GM18507 (cell line): Measurements from ENCODE around the gene BEGAIN.
"Not testable (repeated sequence)": the region's sequence is repeated elsewhere in the genome, so short reads cannot be mapped to it uniquely, and the experiment has no call there.

Source experiments
- DNase-seq: peaks from one replicate; pipeline ENCODE4 v3.0.0; 2011; ENCODE audit warnings: low read depth; ENCODE audit not compliant: insufficient read length; ENCODE audit errors: extremely low spot score
- FAIRE-seq: peaks from 2 replicates; lab custom pipeline; 2011; peaks lifted over from hg19 to GRCh38; lab: Jason Lieb, UNC

BEGAIN gene

DNA sequence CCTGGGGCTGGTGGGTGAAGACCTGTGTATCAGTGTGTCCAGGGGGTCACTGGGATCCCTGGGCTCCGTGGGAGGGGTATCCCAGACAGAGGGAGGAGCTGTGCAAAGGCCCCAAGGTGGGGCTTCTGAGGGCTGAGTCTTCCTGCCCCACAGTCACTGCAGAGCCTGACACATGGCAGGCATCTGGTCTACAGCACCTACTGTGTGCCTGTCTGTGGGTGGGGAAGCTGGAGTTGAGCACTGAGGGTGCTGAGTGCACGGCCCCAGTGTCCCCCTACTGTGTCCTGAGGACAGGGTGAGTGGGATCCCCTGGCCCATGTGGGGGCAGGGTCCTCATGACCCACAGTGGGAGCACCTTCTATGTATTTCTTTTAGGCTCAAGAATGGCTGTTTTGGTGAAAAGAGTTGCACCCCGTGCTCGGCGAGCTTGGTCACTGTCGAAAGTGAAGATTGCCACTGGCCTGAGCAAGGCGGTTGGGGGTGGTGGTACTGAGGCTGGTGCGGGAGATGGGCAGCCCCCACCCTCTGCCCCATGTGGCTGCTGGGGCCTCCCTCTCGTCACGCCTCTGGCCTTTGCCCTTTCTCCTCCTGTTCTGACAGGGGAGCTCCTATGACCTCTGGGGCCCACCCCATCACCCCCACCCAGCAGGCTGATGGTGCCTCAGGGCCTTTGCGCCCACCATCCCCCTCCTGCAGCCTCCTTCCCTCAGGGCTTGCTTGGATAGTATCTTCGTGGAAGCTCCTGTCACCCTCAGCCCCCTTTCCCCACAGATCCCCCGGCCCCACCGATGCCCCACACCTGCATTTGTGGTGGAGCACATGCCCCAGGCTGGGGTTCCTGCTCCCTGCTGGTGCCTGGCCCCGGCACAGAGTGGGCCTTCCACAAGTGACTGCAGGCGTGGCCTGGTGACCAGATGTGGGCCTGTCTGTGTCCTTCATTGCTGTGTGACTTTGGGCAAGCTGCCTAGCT, 55.8 kb downstream of the BEGAIN start:
- no peak for DNase-seq
- no peak for FAIRE-seq

- no peak for FAIRE-seq
- DNase-seq: no peak
Observed at GRCh38 chr14:100530270-100531072, 56.7 kb downstream of the BEGAIN start.

GRCh38 chr14:100529561-100530031, 57.6 kb downstream of the BEGAIN start:
- FAIRE-seq: no peak
- no peak for DNase-seq

DNA sequence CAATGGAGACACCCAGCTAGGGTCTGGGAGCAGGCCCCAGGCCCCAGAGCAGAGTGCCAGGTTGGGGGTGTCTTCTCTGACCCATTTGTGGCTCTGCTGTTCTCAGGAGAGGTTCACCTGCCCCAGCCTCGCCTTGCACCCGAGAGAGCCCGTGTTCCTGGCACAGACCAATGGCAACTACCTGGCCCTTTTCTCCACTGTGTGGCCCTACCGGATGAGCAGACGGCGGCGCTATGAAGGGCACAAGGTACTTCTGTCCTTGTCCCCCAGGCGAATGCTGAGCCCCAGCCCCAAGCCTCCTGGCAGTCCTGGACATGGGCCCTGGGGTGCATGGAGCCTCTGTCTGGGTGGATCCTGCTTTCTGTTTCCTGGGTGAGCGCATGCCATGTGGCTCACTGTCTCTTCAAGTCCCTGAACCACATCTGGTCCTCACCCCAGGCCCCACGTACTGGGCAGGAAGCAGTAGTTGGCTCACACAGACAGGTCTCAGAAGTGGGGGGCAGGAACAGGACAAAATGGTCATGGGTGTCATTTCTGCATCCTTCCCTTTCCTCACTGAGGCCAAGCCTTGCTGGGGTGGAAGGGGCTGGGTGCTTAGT, 58.2 kb downstream of the BEGAIN start:
- DNase-seq (no peak), FAIRE-seq (no peak)

- no peak for DNase-seq
- no peak for FAIRE-seq
Observed at GRCh38 chr14:100526632-100527031, 60.6 kb downstream of the BEGAIN start.

DNA sequence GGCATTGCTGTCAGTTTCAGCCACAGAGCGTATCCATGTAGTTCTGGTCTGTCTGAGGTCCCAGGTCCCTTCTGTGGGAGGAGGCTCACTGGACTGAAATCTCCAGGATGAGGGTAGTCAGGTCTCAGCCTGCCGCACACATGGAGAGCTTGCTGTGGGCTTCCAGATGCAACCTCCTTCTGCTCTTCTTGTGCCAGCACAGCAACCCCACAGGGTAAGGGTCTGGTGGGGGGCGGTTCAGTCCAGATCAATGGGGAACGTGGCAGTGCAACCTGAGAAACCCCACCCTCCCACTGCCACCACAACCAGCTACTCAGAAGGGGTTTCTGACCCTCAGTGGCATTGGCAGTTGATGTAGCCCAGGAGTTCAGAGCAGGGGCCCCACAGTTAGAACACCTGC, 61.2 kb downstream of the BEGAIN start:
- FAIRE-seq: no peak
- no peak for DNase-seq

GRCh38 chr14:100525615-100526014, 61.6 kb downstream of the BEGAIN start:
- FAIRE-seq: no peak

DNA sequence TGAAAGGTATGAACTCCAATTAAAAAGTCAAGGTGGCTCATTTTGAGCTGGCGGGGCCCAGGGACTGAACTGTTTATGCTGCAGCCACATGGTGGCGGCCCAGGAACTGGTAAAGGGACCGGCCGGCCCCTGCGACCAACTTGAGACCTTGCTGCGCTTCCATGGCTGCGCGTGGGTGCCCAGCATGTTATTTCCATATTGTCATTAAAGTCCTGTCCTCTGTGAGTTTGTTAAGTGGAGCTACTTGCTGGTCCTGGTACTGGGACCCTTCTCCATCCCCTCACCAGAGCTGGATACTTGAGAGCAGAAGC, 62.3 kb downstream of the BEGAIN start:
- no peak for FAIRE-seq
- DNase-seq: no peak

More at GRCh38 chr14:100525615-100526014, 61.6 kb downstream of the BEGAIN start:
- DNase-seq: no peak

GRCh38 chr14:100524233-100524932, 62.8 kb downstream of the BEGAIN start:
- DNase-seq (no peak), FAIRE-seq (no peak)

GRCh38 chr14:100523843-100524169, 63.4 kb downstream of the BEGAIN start:
- FAIRE-seq (no peak), DNase-seq (no peak)

GRCh38 chr14:100523131-100523842, 63.9 kb downstream of the BEGAIN start:
- no peak for DNase-seq
- FAIRE-seq: no peak

DNA sequence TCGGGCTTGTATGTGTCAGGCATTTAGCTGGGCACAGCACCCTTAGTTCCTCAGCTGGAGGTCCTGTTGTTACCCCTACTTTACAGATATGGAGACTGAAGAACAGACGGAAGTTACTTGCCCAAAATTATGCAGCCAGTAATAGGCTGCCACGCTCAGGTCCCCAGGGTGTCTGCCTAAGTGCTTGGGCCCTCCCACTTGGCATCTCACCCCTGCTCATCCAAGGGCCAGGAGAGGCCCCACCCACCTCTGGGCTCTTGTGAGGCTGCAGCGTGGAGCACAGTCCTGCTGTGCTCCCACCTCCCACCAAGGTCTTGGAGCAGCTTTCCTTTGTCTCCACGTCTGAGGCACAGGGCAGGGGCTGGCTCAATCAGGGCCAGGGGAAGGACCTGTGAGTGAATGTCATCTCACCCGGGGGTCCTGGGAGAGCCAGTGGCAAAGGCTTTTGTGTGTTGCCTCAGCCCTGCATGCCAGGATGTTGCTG, 64.6 kb downstream of the BEGAIN start:
- DNase-seq (no peak), FAIRE-seq (no peak)

GRCh38 chr14:100506053-100506452, 81.2 kb downstream of the BEGAIN start:
- FAIRE-seq, DNase-seq: not testable (repeated sequence)

GRCh38 chr14:100504372-100505078, 82.7 kb downstream of the BEGAIN start:
- FAIRE-seq (no peak), DNase-seq (no peak)

- no peak for FAIRE-seq
- no peak for DNase-seq
Observed at GRCh38 chr14:100503251-100503650, 84.0 kb downstream of the BEGAIN start.

DNA sequence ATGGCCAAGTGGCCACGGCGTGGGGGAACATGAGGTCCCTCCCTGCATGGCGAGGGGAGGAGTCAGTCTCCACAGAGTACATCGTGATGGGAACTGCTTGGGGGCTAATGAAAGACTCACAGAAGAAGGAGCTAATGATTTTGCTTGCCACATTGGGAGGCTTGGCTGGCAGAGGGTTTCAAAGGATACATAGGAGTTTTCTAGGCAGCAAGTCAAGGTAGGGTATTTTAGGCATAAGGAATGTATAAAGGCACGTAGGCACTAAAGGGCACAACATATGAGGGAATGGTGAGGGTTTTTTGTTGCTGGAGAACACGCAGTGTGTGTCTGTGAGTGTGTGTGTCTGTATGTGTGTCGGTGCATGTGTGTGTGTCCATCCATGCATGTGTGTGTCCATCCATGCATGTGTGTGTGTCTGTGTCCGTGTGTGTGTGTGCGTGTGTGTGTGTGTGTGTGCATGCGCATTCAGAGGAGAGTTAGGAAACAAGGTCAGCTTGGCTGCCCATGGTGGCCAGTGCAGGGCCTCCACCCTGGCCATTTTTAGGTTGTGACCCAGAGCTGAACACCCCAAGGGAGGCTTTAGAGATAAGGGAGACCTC, 84.5 kb downstream of the BEGAIN start:
- no peak for FAIRE-seq

DNA sequence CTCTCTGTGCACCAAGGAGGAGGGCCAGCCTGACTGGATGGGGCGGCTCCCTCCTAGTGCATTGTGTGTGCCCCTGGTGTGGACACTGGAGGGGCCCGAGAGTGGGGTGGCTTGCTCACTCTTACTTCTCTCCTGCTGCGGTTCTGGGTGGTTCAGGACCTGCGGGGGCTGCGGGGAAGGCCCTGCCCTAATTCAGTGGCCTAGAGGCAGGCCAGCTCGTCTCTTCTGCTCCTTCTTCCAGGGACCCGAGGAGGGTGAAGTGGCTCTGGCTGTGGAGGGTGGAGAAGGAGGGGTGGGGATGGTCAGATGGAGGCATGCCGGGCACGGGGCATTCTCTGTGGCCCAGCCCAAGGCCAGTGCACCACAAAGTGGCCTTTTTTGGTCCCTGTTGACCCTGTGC, 87.1 kb downstream of the BEGAIN start:
- FAIRE-seq (no peak), DNase-seq (no peak)

More for the DNA sequence above, 84.5 kb downstream of the BEGAIN start:
- no peak for DNase-seq

DNA sequence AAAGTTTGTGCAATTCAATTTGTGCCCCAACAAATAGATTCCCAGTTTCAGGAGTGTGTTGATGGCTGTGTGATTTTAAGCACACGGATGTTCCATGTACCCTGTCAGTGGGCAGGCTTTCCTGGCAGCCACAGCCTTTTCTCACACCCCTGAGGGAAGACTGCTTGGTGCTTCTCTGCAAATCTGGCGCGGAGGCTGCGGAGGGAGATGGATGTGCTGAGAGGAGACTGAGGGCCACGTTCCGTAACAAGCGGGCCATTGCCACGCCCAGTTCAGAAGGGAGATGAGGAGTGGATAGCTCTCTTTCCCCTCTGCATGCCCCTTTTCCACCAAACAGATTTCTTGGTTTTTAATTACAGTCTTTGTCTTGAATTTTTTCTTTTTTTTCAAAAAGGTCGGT, 89.1 kb downstream of the BEGAIN start:
- FAIRE-seq: no peak
- DNase-seq: no peak
